BLaER1 treated with 17β-estradiol and CSF1 and Interleukin-3, amounts not matched to agents 10 nM and 100 nM (cell line): ENCODE results near the gene ZNF217.
"Not testable (repeated sequence)": the region's sequence is repeated elsewhere in the genome, so short reads cannot be mapped to it uniquely, and the experiment has no call there.

Source experiments
- H3K27ac ChIP-seq, 11 experiments: shearing (Covaris generic); formaldehyde crosslinking; 2 replicates each; pipeline ENCODE4 v1.8.1; 2022
- H3K27me3 ChIP-seq, 11 experiments: shearing (Covaris generic); formaldehyde crosslinking; 2 replicates each; pipeline ENCODE4 v1.8.1; 2022
- H3K36me3 ChIP-seq, 11 experiments: shearing (Covaris generic); formaldehyde crosslinking; 2 replicates each; pipeline ENCODE4 v1.8.1; 2022
- H3K4me1 ChIP-seq, 10 experiments: shearing (Covaris generic); formaldehyde crosslinking; 2 replicates each; pipeline ENCODE4 v1.8.1; 2022
- H3K4me2 ChIP-seq, 11 experiments: shearing (Covaris generic); formaldehyde crosslinking; 2 replicates each; pipeline ENCODE4 v1.8.1; 2022
- H3K4me3 ChIP-seq, 10 experiments: shearing (Covaris generic); formaldehyde crosslinking; 2 replicates each; pipeline ENCODE4 v1.8.1; 2022
- H3K9ac ChIP-seq, 11 experiments: shearing (Covaris generic); formaldehyde crosslinking; 2 replicates each; pipeline ENCODE4 v1.8.1; 2022
- H3K9me3 ChIP-seq, 11 experiments: shearing (Covaris generic); formaldehyde crosslinking; replicated peaks in 1 of 11; 2 replicates each; pipeline ENCODE4 v1.8.1; 2022
- H4K20me1 ChIP-seq, 11 experiments: shearing (Covaris generic); formaldehyde crosslinking; 2 replicates each; pipeline ENCODE4 v1.8.1; 2022
- Cebpa-rat ChIP-seq, 11 experiments: shearing (Covaris generic); IDR thresholded peaks; 2 replicates each; pipeline ENCODE4 v1.8.1; 2022

The ZNF217 gene

DNA sequence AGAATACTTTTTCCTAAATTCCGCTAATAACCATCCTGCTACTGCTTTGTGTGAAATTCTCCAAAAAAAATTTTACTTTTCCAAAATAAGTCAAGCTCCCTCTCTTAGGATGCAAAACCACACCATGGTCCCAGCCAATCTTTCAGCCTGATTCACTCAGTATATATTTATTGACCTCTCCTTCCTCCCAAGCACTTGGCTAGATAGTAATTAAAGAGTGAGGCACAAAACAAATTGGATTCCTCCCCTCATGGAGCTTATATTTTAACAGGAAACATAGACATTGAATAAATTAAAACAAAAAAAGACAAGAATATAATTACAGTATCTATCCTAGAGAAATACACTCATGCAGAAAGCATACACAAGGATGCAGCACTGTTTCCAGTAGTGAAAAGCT, 9.0 kb upstream of the ZNF217 start:
- no peaks in the 10 kb centered on the region for H4K20me1 ChIP-seq
- H3K36me3 ChIP-seq: 0 out of 22 replicates have a peak, but pooled peaks cover 0 to under 1% (median 0%) of the 10 kb centered on the region in 11 experiments
- H3K9me3 ChIP-seq: peaks cover 0 to 2% (median 0%) of the 10 kb centered on the region in 11 experiments; a peak in 5 of 22 replicates
- H3K27ac ChIP-seq: no peak overlapping the region
- H3K4me2 ChIP-seq: no peak overlapping the region
- TF ChIP-seq Cebpa-rat (IDR thresholded peaks at IDR 0.05): no peak
- no peaks in the 10 kb centered on the region for H3K27me3 ChIP-seq
- peaks cover 0 to 51% (median 18%) of the 10 kb centered on the region in 10 experiments; a peak in 14 of 20 replicates for H3K4me1 ChIP-seq
- H3K4me3 ChIP-seq: no peak overlapping the region
- H3K9ac ChIP-seq: no peak overlapping the region

DNA sequence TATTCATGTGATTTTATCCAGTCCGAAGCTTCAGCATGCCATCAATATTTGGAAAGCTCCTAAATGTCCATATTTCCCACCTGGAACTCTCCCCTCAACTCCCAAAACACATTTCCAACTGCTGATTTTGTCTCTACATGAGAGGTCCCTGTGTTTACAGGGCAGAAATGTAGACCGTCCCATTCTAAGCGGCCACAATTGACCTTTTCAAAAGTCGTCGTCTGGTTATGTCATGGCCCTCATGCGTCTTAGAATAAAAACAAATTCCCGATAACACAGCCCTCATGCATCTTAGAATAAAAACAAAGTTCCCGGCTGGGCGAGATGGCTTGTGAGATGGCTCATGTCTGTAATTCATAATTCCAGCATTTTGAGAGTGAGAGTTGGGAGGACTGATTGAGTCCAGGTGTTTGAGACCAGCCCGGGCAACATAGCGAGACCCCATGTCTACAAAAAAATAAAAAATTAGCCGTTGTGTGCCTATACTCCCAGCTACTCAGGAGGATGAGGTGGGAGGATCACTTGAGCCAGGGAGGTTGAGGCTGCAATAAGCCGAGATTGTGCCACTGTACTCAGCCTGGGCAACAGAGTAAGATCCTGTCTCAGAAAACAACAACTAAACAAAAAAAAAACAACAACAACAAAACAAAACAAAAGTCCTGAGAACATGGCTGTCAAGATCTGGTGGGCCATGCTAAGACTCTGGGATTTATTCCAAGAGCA, 6.4 kb upstream of the ZNF217 start:
- H3K4me3 ChIP-seq: no peak overlapping the region
- H3K36me3 ChIP-seq: no peaks in the 10 kb centered on the region
- H3K9ac ChIP-seq: no peak overlapping the region
- H3K4me2 ChIP-seq: peak overlapping the region in 6 of 11 experiments; percentile 1 to 46 (median 8); a peak in 4 of 22 replicates
- H4K20me1 ChIP-seq: no peaks in the 10 kb centered on the region
- H3K4me1 ChIP-seq: peaks cover 20 to 57% (median 37%) of the 10 kb centered on the region in 10 experiments
- no peak for TF ChIP-seq Cebpa-rat (IDR thresholded peaks at IDR 0.05)
- peak overlapping the region in 2 of 11 experiments; percentile 7 to 32; a peak in 2 of 22 replicates for H3K27ac ChIP-seq
- no peaks in the 10 kb centered on the region for H3K27me3 ChIP-seq
- no peaks in the 10 kb centered on the region for H3K9me3 ChIP-seq

DNA sequence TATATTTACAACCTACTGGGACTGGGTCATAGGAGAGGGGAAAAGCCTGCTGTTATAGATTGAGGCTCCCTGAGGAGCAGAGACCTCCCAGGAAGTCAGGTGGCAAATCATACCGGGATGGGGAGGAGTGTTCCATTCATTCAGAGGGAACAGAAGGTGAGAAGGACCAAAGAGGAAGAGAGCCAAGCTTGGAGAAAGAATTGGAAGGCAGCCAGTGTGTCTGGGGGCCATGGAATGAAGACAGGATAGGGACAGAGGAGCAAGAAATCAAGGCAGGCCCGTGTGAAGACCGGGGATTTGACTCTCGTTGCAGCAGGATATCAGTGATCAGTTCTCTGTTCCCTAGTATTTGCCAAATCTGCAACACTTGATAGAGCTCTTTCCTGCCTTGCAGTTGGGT, 5.7 kb upstream of the ZNF217 start:
- no peaks in the 10 kb centered on the region for H3K9me3 ChIP-seq
- no peaks in the 10 kb centered on the region for H3K36me3 ChIP-seq
- H4K20me1 ChIP-seq: no peaks in the 10 kb centered on the region
- H3K27ac ChIP-seq: no peak overlapping the region
- peaks cover 22 to 57% (median 38%) of the 10 kb centered on the region in 10 experiments for H3K4me1 ChIP-seq
- no peak overlapping the region for H3K9ac ChIP-seq
- H3K27me3 ChIP-seq: no peaks in the 10 kb centered on the region
- H3K4me2 ChIP-seq: peak overlapping the region in 3 of 11 experiments; percentile 3 to 8 (median 4); a peak in 1 of 22 replicates
- no peak for TF ChIP-seq Cebpa-rat (IDR thresholded peaks at IDR 0.05)
- H3K4me3 ChIP-seq: no peak overlapping the region

DNA sequence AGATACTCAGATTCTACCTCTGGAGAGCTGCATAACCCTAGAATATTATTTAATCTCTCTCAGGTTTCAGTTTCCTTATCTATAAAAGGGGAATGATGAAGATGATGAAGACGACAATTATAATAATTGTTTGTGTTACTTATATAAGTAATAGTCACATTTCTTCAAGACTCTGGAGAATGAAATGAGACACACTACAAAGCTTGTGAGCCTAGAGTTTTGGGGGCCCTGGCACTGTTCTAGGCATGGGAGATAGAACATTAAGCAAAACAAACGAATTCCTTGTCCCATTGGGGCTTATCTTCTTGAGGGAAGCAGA, 5.4 kb upstream of the ZNF217 start:
- Histone ChIP-seq H3K9me3 (no peaks in the 10 kb centered on the region), H3K4me2 (peak overlapping the region in 5 of 11 experiments; percentile 4 to 91 (median 13); a peak in 5 of 22 replicates), H3K27me3 (no peaks in the 10 kb centered on the region), H3K4me3 (no peak overlapping the region), H3K27ac (peak overlapping the region in 1 of 11 experiments; percentile 24; a peak in 1 of 22 replicates), H3K4me1 (peaks cover 22 to 57% (median 38%) of the 10 kb centered on the region in 10 experiments), H3K9ac (peak overlapping the region in 1 of 11 experiments; percentile 26; a peak in 1 of 22 replicates), H4K20me1 (no peaks in the 10 kb centered on the region), H3K36me3 (no peaks in the 10 kb centered on the region)
- TF ChIP-seq Cebpa-rat (IDR thresholded peaks at IDR 0.05): no peak

DNA sequence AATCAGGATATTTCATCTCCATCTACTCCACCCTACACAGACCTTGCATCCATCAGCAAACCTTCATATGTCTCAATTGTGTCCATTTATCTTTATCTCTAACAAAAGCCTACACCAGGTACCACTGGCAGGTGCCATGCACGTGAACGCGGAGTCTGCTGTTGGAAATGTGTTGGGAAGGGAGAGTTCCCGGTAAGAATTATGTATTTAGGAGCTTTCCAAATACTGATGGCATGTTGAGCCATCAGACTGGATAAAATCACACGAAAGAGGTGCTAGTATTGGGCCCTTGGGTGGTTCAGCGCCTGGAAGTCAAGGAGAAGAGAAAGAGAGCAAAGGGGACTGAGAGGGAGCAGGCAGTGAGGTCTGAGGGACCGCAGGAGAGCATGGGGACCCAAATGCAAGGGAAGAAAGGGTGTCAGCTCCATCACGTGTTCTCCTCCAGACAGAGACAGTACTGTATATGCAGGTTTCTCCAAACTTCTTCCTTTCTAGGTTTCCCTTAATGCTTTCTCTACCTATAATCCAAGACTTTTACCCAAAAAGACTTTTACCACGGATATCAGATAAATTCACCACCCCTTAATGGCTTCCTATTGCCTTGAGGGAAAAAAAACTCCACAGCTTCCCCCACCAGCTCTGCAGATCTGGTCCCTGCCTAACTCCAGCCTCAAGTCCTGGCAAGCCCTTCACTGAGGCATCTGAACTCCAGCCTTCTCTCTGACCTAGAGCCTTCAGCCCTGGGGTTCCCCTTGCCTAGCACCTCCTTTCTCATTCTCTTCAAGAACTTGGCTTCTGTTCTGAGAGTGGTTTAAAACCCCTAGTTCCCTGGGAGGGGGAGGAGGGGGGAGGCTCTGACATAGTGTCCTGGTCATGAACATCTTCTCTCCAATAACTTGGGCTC, 4.8 kb upstream of the ZNF217 start:
- Histone ChIP-seq H3K4me3 (no peak overlapping the region), H3K4me2 (peak overlapping the region in 6 of 11 experiments; percentile 8 to 91 (median 14); a peak in 6 of 22 replicates), H3K27ac (peak overlapping the region in 3 of 11 experiments; percentile 13 to 27 (median 24); a peak in 1 of 22 replicates), H3K27me3 (no peaks in the 10 kb centered on the region), H3K9me3 (no peaks in the 10 kb centered on the region), H3K36me3 (no peaks in the 10 kb centered on the region), H4K20me1 (no peaks in the 10 kb centered on the region), H3K9ac (peak overlapping the region in 1 of 11 experiments; percentile 26; a peak in 1 of 22 replicates), H3K4me1 (peaks cover 22 to 57% (median 38%) of the 10 kb centered on the region in 10 experiments)
- TF ChIP-seq Cebpa-rat (IDR thresholded peaks at IDR 0.05): no peak

DNA sequence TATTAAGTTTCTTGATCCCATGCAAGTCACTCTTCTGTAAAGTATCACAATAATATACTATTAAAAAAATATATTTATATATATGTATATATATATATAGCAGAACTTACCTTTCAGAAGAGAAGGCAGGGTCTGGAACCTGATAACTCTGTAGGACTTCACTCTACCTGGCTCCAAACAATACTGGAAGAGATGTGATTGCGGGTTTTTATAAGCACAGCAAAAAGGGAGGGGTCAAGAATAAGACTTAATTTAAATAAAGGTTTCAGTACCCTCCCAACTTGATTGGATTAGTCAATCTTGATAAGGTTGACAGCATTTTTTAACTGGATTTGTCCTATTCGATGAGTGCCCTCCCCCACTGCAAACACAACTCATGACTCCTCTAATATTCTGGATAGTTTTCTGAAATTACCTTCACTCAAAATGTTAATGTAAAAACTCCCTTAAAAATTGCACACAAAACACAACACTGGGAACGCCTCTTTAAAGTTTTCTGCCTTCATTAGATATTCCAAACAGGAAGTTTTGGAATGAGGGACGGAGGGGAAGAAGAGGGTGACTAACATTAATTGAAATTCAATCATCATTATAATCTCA, 4.0 kb upstream of the ZNF217 start:
- Histone ChIP-seq H3K9me3 (no peaks in the 10 kb centered on the region), H4K20me1 (no peaks in the 10 kb centered on the region), H3K36me3 (no peaks in the 10 kb centered on the region), H3K27ac (peak overlapping the region in 1 of 11 experiments; percentile 20; a peak in 1 of 22 replicates), H3K4me1 (peaks cover 22 to 57% (median 38%) of the 10 kb centered on the region in 10 experiments), H3K4me2 (peak overlapping the region in 3 of 11 experiments; percentile 55 to 91 (median 85); a peak in 3 of 22 replicates), H3K27me3 (no peaks in the 10 kb centered on the region), H3K4me3 (no peak overlapping the region), H3K9ac (no peak overlapping the region; a peak in 1 of 22 replicates)
- TF ChIP-seq Cebpa-rat (IDR thresholded peaks at IDR 0.05): no peak

DNA sequence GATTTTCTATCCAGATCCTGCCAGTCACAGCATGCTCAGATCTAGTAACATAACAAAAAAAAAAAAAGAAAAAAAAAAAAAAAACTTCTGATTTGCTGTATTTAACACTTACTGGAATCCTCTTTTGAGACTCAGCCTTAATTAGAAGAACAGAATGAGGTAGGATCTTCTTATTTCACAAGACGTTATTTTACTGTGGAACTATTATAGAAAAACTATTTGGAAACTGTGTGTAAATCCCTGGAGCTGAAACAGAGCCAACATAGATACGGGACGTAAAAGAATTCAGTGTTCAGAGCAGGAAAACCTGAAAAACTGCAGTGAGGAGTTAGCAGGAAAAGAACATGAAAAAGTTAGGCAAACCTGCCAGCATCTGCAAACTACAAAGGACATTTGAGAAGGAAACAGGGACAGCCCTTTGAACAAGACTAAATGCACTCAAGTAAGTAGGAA, 3.4 kb upstream of the ZNF217 start:
- H3K27me3 ChIP-seq: no peaks in the 10 kb centered on the region
- H3K9me3 ChIP-seq: no peaks in the 10 kb centered on the region
- no peaks in the 10 kb centered on the region for H3K36me3 ChIP-seq
- H3K27ac ChIP-seq: peak overlapping the region in 8 of 11 experiments; percentile 18 to 98 (median 96); a peak in 8 of 22 replicates
- H3K4me1 ChIP-seq: peaks cover 22 to 57% (median 38%) of the 10 kb centered on the region in 10 experiments
- H3K4me2 ChIP-seq: peak overlapping the region in 10 of 11 experiments; percentile 58 to 93 (median 86); a peak in 18 of 22 replicates
- H3K9ac ChIP-seq: peak overlapping the region in 2 of 11 experiments; percentile 93 to 97; a peak in 5 of 22 replicates
- no peak for TF ChIP-seq Cebpa-rat (IDR thresholded peaks at IDR 0.05)
- H3K4me3 ChIP-seq: no peak overlapping the region
- H4K20me1 ChIP-seq: no peaks in the 10 kb centered on the region

DNA sequence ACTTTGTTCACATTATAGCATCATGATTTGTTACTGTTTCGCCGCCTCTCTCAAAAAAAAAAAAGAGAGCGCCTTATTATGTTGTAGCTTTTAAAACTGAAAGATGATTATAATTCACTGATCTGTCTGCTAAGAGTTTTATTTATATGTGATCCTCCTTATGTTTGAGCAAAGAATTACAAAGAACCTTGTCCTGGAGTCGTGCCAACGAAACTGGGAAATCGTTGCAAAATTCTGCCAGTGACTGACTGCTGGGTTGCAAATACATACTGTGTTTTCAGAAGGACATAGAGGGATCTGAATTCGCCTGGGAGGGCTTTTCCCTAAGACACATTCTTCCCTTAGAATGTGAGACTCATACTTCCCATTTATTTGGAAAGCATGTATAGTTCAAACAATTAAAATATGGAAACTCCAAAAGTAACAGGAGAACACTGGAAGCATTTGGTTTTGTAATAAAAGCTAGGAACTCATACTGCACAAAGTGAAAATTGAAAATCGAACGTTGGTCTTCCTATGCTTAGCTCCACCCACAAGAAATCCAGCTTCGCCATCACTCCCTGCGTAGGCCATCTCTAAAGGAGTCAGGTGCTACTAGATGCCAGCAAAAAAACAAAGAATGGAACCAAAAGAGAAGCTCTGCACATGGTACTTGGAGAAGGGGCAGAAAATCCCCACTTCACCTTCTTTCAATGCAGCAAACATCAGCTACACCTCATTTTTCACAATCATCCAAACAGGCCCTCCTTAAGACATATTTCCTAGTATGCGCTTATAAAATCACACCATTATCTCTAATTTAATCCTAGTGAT, 2.8 kb upstream of the ZNF217 start:
- H3K27ac ChIP-seq: peak overlapping the region in 10 of 11 experiments; percentile 18 to 98 (median 94); a peak in 17 of 22 replicates
- peaks cover 22 to 55% (median 38%) of the 10 kb centered on the region in 10 experiments for H3K4me1 ChIP-seq
- H3K4me3 ChIP-seq: peak overlapping the region in 1 of 10 experiments; percentile 26; a peak in 2 of 20 replicates
- peak overlapping the region in 9 of 11 experiments; percentile 21 to 97 (median 92); a peak in 15 of 22 replicates for H3K9ac ChIP-seq
- not testable (repeated sequence) for H4K20me1 ChIP-seq, H3K27me3 ChIP-seq, H3K9me3 ChIP-seq, H3K36me3 ChIP-seq
- peak overlapping the region; percentile 42 to 93 (median 85) for H3K4me2 ChIP-seq

DNA sequence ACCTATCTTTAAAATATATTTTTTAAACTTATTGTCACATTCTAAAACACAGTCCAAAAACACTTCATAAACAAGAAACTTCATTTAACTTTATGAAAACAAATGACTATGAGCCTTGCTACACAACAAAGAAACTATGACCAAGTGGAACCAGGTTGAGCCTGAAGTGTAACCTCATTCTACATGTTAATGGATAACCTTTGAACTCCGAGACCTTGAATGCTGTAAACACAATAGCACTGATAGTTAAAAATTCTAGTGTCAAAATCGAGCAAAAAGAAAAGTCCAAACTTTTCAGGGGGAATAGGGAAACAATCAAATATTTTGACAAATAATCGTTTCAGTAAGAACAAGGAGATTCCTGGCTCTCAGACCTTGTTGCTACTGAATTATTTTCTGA, 2.1 kb upstream of the ZNF217 start:
- not testable (repeated sequence) for H3K9me3 ChIP-seq, H3K36me3 ChIP-seq, H4K20me1 ChIP-seq, H3K27me3 ChIP-seq
- peak overlapping the region; percentile 38 to 93 (median 85); a peak in 18 of 22 replicates for H3K4me2 ChIP-seq
- peak overlapping the region in 3 of 10 experiments; percentile 54 to 73 (median 72); a peak in 2 of 20 replicates for H3K4me3 ChIP-seq
- H3K27ac ChIP-seq: peak overlapping the region in 10 of 11 experiments; percentile 80 to 98 (median 95); a peak in 19 of 22 replicates
- peaks cover 22 to 48% (median 36%) of the 10 kb centered on the region in 10 experiments for H3K4me1 ChIP-seq
- peak overlapping the region in 9 of 11 experiments; percentile 21 to 97 (median 93); a peak in 12 of 22 replicates for H3K9ac ChIP-seq
